HG03060 (cell line): ENCODE data around the gene TBC1D22A.

Experiments
- ATAC-seq: cut with Tn5 transposase; IDR thresholded peaks from one replicate; pipeline ENCODE4 v1.9.1; 2021; ENCODE audit warnings: low read depth, moderate number of reproducible peaks; ENCODE audit not compliant: unreplicated experiment

The TBC1D22A gene

DNA sequence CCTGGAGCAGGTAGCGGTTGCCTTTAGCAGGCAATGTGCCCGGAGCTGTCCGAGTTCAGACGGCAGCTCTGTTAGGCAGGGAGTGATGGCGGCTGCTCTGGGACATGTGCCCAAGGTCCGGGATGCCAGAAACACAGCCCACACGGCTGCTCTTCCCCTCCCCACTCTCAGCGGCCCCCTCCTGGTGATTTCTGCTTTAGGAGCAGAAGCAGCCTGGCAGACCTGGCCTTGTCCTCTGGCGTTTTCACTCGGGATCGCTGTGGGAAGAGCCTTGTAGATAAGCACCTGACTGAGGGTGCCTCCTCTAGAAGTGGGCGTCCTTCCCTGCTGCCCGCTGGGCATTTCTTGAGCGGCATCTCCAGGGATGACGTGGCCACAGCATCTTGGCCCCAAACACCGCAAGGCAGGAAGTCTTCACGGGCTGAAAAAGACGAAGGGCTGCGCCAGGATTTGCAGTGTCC lies 392.2 kb downstream of the TBC1D22A start:
- ATAC-seq = no peak

GRCh38 chr22:47155131-47155885 lies 392.9 kb downstream of the TBC1D22A start:
- no peak for ATAC-seq

GRCh38 chr22:47155912-47156311 lies 393.5 kb downstream of the TBC1D22A start:
- no peak for ATAC-seq

- no peak for ATAC-seq
Observed at GRCh38 chr22:47156352-47157092, 394.1 kb downstream of the TBC1D22A start.

DNA sequence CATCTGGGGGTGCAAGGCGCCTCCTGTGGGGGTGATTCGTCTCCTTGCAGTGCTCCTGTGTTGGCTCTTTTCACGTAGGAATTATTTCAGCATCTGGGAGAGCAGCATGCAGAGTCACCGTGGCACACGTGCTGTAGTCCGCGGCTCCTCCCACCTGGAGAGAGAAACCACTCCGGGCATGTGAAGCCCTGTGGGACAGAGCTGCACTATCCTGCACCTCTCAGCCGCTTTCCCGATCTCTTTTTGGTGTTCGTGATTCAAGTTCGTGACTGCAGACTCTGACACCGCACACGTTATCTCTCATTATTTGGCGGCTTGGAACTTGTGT lies 394.6 kb downstream of the TBC1D22A start:
- ATAC-seq = no peak

DNA sequence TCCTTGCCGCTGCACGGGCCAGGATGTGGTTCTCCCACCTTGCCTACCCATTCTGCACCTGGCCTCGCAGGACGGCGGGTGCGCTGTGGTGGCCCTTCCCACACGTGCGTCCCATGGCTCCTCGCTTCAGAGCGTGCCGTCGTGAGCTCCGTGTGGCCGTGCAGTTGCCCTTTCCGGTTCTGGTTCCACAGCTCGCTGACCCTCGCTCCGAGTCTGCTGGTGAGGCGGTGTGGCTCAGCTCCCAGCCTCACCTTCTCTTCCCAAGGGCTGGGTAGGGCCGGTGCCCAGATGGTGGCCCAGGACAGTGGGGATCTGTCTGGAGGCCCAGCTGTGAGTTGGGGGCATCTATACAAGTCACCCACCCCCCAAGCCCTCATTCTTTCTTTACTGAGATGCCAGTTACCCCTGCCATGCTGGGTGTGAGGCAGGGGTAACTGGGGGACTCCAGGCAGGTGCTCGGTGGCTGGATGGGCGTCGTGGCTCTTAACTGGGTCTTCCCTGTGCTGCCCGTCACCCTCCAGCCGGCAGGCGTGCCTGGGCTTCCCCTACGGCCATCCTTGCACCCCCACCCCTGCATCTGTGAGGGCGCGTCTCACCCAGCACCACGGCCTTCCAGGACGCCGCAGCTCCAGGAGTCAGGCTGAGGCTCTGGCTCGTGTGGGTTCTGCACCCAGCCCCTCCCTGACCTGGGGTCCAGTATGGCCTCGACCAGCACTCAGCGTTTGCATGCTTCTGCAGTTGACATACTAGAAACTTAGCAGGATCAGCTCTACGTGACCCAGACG lies 395.2 kb downstream of the TBC1D22A start:
- ATAC-seq = no peak

DNA sequence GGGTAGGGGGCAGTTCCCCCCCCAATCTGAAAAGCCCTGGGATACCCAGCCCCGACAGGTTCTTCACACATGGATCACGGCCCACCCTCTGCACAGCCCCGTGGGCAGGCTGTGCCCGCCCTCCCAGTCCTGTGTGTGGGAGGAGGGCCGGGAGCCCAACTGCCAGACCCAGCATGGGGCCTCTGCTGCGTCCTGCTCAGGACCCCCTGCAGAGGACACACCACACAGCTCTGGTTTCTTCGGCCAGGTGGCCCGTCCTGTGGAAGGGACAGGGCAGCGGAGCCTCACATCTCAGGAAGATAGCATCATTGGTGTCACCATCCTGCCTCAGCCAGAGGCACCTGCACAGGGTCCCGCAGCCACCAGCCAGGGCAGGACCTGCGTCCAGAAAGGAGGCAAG lies 396.0 kb downstream of the TBC1D22A start:
- no peak for ATAC-seq

- ATAC-seq = no peak
Observed at GRCh38 chr22:47159592-47159991, 397.1 kb downstream of the TBC1D22A start.

DNA sequence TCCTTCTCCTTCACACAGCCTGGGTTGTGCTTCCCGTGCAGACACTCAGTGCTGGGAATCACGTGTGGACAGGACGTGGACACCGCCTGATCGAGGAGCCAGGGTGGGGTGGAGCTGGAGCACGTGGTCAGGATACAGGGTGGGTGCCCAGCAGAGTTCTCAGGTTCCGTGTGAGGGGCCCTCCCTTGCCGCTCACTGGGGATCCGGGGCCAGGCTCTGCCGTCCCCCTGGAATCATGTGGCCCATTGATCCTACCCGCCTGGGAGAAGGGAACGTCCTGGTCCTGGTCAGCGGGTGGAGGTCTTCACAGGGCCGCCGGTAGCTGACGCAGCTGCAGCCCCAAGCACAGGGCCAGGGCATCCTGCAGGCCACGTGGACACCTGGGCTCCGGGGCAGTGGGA lies 397.7 kb downstream of the TBC1D22A start:
- no peak for ATAC-seq

- ATAC-seq = no peak
Observed at GRCh38 chr22:47160781-47161520, 398.5 kb downstream of the TBC1D22A start.

GRCh38 chr22:47161631-47162030 lies 399.2 kb downstream of the TBC1D22A start:
- no peak for ATAC-seq

GRCh38 chr22:47162865-47163264 lies 400.4 kb downstream of the TBC1D22A start:
- no peak for ATAC-seq

- no peak for ATAC-seq
Observed at GRCh38 chr22:47163481-47163855, 401.0 kb downstream of the TBC1D22A start.

- no peak for ATAC-seq
Observed at GRCh38 chr22:47163856-47164513, 401.5 kb downstream of the TBC1D22A start.

- ATAC-seq = no peak
Observed at GRCh38 chr22:47164514-47165337, 402.3 kb downstream of the TBC1D22A start.

DNA sequence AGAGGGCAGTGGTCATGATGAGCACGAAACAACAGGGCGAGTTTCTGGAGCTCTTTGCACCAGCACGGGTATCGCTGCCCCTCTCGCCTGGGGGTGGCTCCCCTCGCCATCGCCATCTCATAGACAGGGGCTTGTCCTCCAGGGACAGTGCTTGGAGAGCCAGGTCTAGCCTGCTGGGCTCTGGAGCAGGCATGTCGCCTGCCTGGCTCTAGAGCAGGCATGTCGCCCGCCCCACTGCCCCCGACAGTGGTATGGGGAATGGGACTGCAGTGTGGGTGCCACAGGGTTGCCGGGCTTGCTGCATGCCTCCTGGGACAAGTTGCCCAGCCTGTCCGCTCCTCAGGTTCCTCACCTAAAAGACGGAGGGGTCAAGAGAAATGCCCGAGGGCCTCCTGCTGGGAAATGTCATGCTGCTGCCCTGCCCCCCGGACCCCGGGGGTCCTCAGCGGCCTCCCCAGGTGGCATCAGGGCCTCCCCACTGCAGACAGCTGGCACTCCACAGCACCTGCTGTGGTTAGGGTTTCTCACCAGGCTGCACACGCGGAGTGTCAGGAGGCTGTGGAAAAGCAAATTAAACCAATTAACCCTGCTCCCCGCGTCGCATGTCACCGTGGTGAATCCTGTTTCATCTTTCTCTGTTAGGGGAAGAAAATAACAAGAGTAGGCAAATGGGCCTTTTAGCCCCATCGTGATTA lies 403.0 kb downstream of the TBC1D22A start:
- no peak for ATAC-seq

DNA sequence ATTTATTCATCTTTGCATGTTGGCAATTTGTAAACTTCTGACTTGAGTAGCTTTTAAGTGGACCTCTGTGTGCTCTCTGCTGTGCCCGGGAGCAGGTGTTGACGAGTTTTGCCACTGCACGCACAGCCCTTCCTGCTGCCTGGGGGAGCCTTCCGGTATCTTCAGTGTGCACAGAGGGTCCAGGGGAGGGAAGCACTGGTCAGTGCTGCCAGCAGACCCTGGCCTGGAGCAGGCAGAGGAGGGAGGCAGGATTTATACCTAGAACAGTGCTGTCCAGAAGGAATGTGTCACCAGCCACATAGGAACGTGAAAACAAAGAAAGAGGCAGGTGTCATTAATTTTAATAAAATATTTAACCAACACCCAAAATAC lies 403.6 kb downstream of the TBC1D22A start:
- no peak for ATAC-seq

GRCh38 chr22:47166446-47167016 lies 404.1 kb downstream of the TBC1D22A start:
- ATAC-seq = no peak
